ENCODE results near the gene HIVEP3.
"Not testable (repeated sequence)": the region's sequence is repeated elsewhere in the genome, so short reads cannot be mapped to it uniquely, and the experiment has no call there.

The HIVEP3 gene

DNA sequence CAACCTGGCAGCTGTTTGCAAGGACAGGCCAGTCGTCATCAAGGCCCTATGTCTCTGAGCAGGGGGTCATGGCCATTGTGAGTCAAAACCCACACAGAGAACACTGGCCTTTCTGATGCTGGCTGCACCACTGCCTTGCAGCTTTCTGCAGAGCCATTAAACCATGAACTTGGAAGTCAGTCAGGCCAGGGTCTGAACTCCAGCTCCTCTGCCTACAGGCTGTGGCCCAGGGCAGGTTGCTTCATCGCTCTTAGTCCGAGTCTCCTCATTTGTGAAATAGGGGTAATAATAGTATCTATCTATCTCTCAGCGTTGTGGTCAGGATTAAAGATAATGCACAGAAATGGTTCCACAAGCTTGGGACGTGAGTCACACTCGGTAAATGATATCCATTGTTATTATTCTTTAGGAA is 35.8 kb upstream of the HIVEP3 start:
- no peak for TF ChIP-seq CTCF (IDR thresholded peaks at IDR 0.05; ENCODE audit: insufficient read depth, low read depth, low read length, missing control alignments)
- no peak overlapping the region for H3K4me3 ChIP-seq (ENCODE audit: low read depth, low read length)
- DNase-seq (ENCODE audit: low read depth), result no peak

- H3K4me3 ChIP-seq (ENCODE audit: low read depth, low read length), result no peak overlapping the region
- no peak for TF ChIP-seq CTCF (IDR thresholded peaks at IDR 0.05; ENCODE audit: insufficient read depth, low read depth, low read length, missing control alignments)
- DNase-seq (ENCODE audit: low read depth), result no peak
These were observed 34.6 kb upstream of the HIVEP3 start for GRCh38 chr1:41953291-41953690.

DNA sequence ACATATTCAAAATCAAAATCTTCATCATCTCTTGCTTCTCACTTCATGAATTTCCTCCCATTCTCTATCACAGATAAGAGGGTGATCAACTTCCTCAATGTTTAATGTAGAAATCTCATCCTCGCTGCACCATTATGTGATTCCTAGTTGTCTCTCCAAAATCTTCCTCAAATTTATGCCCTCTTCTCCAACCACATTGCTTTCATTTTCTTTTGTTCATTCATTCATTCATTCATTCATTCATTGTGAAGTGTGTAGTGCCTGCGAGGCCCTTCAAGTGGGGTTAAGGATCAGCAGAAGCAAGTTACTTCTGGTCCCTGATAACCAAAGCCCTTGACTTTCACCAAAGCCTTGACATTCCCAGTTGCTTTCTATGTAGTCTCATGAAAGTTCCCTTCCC is 33.5 kb upstream of the HIVEP3 start:
- no peak for DNase-seq (ENCODE audit: low read depth)
- no peak for TF ChIP-seq CTCF (IDR thresholded peaks at IDR 0.05; ENCODE audit: insufficient read depth, low read depth, low read length, missing control alignments)

GRCh38 chr1:41951492-41951891 is 32.8 kb upstream of the HIVEP3 start:
- H3K4me3 ChIP-seq (ENCODE audit: low read depth, low read length), result not testable (repeated sequence)
- peak; percentile 19 for DNase-seq (ENCODE audit: low read depth)

More for the DNA sequence above, 33.5 kb upstream of the HIVEP3 start:
- H3K4me3 ChIP-seq (ENCODE audit: low read depth, low read length), result no peak overlapping the region

DNA sequence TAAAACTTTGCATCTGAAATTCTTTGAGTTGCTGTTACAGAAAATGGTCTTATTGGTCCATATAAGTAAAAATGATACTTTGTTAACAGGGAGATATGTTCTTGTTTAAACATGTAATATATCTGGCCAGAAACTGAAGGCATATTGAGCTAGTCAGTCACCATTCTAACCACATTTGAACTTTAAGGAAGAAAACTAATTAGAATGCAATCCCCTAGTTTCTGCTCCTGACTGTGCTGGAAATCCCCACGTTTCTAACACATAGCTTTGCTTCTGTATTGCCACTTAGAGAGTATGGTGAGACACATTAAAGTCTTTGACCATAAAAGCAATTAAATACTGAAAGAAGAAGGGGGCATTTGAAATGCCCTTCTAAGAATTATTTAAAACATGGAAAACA is 32.1 kb upstream of the HIVEP3 start:
- DNase-seq (ENCODE audit: low read depth), result peak; percentile 76
- no peak overlapping the region for H3K4me3 ChIP-seq (ENCODE audit: low read depth, low read length)
- TF ChIP-seq CTCF (IDR thresholded peaks at IDR 0.05; ENCODE audit: insufficient read depth, low read depth, low read length, missing control alignments), result no peak

- H3K4me3 ChIP-seq (ENCODE audit: low read depth, low read length); DNase-seq (ENCODE audit: low read depth): not testable (repeated sequence)
These were observed 27.2 kb upstream of the HIVEP3 start for GRCh38 chr1:41945946-41946345.

- DNase-seq (ENCODE audit: low read depth), result no peak
- H3K4me3 ChIP-seq (ENCODE audit: low read depth, low read length), result no peak overlapping the region
- TF ChIP-seq CTCF (IDR thresholded peaks at IDR 0.05; ENCODE audit: insufficient read depth, low read depth, low read length, missing control alignments), result no peak
These were observed 25.0 kb upstream of the HIVEP3 start for GRCh38 chr1:41943717-41944116.

DNA sequence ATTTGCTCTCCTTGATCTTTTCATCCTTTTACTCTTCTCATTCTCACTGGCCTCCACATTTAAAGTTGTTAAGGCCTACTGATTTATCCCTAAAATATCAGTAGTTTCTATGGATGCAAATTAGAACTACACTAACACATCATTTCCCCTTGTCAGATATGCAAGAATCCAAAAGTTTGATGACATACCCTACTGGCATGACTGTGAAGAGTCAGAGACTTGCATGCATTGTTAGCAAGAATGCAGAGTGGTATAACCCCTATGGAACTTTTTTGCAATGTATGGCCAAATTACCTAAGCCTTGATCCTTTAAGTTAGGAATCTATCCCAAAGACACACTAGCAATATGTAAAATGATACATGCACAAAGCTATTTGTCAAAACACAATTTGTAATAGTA is 23.6 kb upstream of the HIVEP3 start:
- DNase-seq (ENCODE audit: low read depth), result no peak
- no peak overlapping the region for H3K4me3 ChIP-seq (ENCODE audit: low read depth, low read length)
- no peak for TF ChIP-seq CTCF (IDR thresholded peaks at IDR 0.05; ENCODE audit: insufficient read depth, low read depth, low read length, missing control alignments)

Data from GM12865 (cell line).